OCI-LY3 (cell line): ENCODE data around the gene CFAP46.

Experiments
- H2AFZ ChIP-seq: fragments of 200-600, 300-600 bp; shearing (Covaris generic); 2 replicates; pipeline ENCODE4 v1.6.0; 2014; ENCODE audit warnings: antibody characterized with exemption, low read depth, low read length
- H3K27ac ChIP-seq: fragments of 200-600, 300-600 bp; sonication (generic); 2 replicates; pipeline ENCODE4 v1.5.1; 2014; ENCODE audit warnings: mild to moderate bottlenecking, low read length, moderate library complexity, mixed read lengths
- H3K27me3 ChIP-seq: fragments of 200-600, 300-600 bp; sonication (generic); 2 replicates; pipeline ENCODE4 v1.6.1; 2014; ENCODE audit warnings: low read depth, low read length, mixed read lengths
- H3K36me3 ChIP-seq: fragments of 200-600, 300-600 bp; sonication (generic); replicated peaks from 2 replicates; pipeline ENCODE3; 2014; ENCODE audit warnings: low read depth, low read length, mixed read lengths
- H3K4me1 ChIP-seq: fragments of 300-600, 200-600 bp; sonication (generic); 2 replicates; pipeline ENCODE4 v1.6.1; 2014; ENCODE audit warnings: low read length, mixed read lengths
- H3K4me2 ChIP-seq: fragments of 200-600, 300-600 bp; sonication (generic); 2 replicates; pipeline ENCODE4 v1.6.1; 2014; ENCODE audit warnings: low read length, mixed read lengths
- H3K4me3 ChIP-seq: fragments of 300-600, 200-600 bp; sonication (generic); 2 replicates; pipeline ENCODE4 v1.5.1; 2014; ENCODE audit warnings: antibody characterized with exemption, mild to moderate bottlenecking, low read length, moderate library complexity
- H3K79me2 ChIP-seq: fragments of 300-600, 200-600 bp; shearing (Covaris generic); 2 replicates; pipeline ENCODE4 v1.6.1; 2014; ENCODE audit warnings: mild to moderate bottlenecking, low read length, mixed read lengths
- H3K9ac ChIP-seq: fragments of 300-600, 200-600 bp; shearing (Covaris generic); 2 replicates; pipeline ENCODE4 v1.6.0; 2014; ENCODE audit warnings: mild to moderate bottlenecking, low read length, moderate library complexity
- H3K9me3 ChIP-seq: fragments of 200-600, 300-600 bp; shearing (Covaris generic); 2 replicates; pipeline ENCODE4 v1.6.1; 2014; ENCODE audit warnings: low read length, mixed read lengths; ENCODE audit not compliant: insufficient read depth
- H4K20me1 ChIP-seq: fragments of 200-600, 300-600 bp; sonication (generic); 2 replicates; pipeline ENCODE4 v1.6.1; 2016; ENCODE audit warnings: low read length, mixed read lengths; ENCODE audit not compliant: insufficient read depth
- EZH2phosphoT487 ChIP-seq: fragments of 200-600 bp; shearing (Covaris generic); IDR thresholded peaks from 2 replicates; pipeline ENCODE4 v1.6.1; 2018; ENCODE audit warnings: antibody characterized with exemption, mixed run types, low read depth
- TF ChIP-seq, protein P1 (sequence below): fragments of 200-600, 300-600 bp; sonication (generic); IDR thresholded peaks from 2 replicates; pipeline ENCODE4 v1.5.1; 2014; ENCODE audit warnings: antibody characterized with exemption, low read length, low read depth

Gene CFAP46

DNA sequence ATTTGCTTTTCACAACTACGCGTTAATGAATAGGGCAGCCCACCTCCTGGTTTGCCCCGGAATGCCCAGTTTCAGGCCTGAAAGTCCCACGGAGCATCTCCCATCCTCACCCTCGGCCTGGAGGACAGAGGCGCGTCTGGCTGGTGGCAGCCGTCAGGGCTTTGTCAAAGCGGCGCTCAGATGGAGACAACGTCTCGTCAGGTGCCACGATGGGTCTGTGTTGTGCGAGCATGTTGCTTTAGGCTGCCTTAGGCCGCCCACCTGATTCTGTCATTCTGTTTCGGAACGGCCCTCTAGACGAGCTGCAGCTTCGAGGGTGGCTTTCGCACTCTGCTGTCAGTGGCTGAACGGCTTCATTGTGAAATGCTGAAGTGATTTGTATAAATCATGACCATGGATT lies 39.4 kb upstream of the CFAP46 start:
- Histone ChIP-seq H3K36me3 (no peaks in the 10 kb centered on the region), H3K4me2 (no peak overlapping the region), H3K4me3 (no peak overlapping the region), H3K4me1 (no peaks in the 10 kb centered on the region), H4K20me1 (no peaks in the 10 kb centered on the region), H3K27ac (no peak overlapping the region), H3K9ac (no peak overlapping the region), H3K79me2 (no peaks in the 10 kb centered on the region), H3K9me3 (no peaks in the 10 kb centered on the region), H3K27me3 (no peaks in the 10 kb centered on the region), H2AFZ (no peak overlapping the region)
- TF ChIP-seq, protein P1, sequence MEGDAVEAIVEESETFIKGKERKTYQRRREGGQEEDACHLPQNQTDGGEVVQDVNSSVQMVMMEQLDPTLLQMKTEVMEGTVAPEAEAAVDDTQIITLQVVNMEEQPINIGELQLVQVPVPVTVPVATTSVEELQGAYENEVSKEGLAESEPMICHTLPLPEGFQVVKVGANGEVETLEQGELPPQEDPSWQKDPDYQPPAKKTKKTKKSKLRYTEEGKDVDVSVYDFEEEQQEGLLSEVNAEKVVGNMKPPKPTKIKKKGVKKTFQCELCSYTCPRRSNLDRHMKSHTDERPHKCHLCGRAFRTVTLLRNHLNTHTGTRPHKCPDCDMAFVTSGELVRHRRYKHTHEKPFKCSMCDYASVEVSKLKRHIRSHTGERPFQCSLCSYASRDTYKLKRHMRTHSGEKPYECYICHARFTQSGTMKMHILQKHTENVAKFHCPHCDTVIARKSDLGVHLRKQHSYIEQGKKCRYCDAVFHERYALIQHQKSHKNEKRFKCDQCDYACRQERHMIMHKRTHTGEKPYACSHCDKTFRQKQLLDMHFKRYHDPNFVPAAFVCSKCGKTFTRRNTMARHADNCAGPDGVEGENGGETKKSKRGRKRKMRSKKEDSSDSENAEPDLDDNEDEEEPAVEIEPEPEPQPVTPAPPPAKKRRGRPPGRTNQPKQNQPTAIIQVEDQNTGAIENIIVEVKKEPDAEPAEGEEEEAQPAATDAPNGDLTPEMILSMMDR: no peak
- TF ChIP-seq EZH2phosphoT487: no peak

DNA sequence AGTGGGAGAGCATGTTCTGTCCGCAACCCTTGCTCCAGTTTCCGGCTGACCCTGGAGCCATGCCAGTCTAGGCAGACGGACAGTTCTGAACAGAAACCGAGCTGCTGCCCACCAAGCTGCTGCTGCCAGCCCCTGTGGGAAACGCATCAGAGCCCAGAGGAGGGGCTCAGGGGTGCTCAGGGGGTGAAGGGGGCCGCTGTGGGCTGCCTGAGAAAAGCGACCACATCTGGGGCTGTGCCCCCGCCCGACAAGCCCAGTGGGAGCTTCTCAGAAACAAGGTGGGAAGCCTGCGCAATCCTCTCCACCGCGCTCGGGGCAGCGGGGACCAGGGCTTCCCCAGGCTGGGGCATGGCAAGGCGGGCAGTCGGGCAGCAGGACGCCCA lies 38.8 kb upstream of the CFAP46 start:
- Histone ChIP-seq H3K79me2 (no peaks in the 10 kb centered on the region), H3K4me2 (no peak overlapping the region), H3K9ac (no peak overlapping the region), H3K4me1 (no peaks in the 10 kb centered on the region), H3K36me3 (no peaks in the 10 kb centered on the region), H3K27ac (no peak overlapping the region), H3K27me3 (no peaks in the 10 kb centered on the region), H3K4me3 (no peak overlapping the region), H2AFZ (no peak overlapping the region), H3K9me3 (no peaks in the 10 kb centered on the region), H4K20me1 (no peaks in the 10 kb centered on the region)
- TF ChIP-seq, protein P1: no peak
- no peak for TF ChIP-seq EZH2phosphoT487

DNA sequence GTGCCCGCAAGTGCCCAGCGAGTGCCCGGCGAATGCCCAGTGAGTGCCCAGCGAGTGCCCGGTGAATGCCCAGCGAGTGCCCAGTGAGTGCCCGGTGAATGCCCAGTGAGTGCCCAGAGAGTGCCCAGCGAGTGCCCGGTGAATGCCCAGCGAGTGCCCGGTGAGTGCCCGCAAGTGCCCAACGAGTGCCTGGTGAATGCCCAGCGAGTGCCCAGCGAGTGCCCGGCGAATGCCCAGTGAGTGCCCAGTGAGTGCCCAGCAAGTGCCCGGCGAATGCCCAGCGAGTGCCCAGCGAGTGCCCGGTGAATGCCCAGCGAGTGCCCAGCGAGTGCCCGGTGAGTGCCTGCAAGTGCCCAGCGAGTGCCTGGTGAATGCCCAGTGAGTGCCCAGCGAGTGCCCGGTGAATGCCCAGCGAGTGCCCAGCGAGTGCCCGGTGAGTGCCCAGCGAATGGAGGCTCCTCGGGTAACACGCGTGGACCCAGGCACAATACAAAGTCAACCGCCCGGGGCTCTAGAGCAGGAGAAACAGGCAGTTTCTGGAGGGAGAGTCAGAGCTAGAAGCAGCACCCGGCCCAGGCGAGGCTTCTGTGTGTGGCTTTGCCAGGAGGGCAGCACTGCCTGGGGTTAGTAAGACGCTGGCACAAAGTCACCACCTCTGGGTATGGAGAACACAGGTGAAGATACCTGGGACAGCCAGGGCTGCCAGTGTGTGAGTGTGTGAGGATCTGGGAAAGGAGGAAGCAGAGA lies 38.2 kb upstream of the CFAP46 start:
- H3K27me3 ChIP-seq: no peaks in the 10 kb centered on the region

More for the DNA sequence above, 38.2 kb upstream of the CFAP46 start:
- Histone ChIP-seq H3K4me2 (no peak overlapping the region), H3K27ac (no peak overlapping the region), H4K20me1 (no peaks in the 10 kb centered on the region), H3K36me3 (no peaks in the 10 kb centered on the region), H3K79me2 (no peaks in the 10 kb centered on the region), H3K9me3 (no peaks in the 10 kb centered on the region), H2AFZ (no peak overlapping the region), H3K9ac (no peak overlapping the region), H3K4me3 (no peak overlapping the region), H3K4me1 (no peaks in the 10 kb centered on the region)
- TF ChIP-seq, protein P1: no peak
- no peak for TF ChIP-seq EZH2phosphoT487
